ENCODE measurements around the gene PAX9. TPM values are rescaled to one million over a fixed set of nuclear protein-coding genes. Genes with fewer than 3 reads are reported as not detected.

PAX9 gene
- total RNA-seq, 1 donor from 2014 or later, result 1.2 TPM

DNA sequence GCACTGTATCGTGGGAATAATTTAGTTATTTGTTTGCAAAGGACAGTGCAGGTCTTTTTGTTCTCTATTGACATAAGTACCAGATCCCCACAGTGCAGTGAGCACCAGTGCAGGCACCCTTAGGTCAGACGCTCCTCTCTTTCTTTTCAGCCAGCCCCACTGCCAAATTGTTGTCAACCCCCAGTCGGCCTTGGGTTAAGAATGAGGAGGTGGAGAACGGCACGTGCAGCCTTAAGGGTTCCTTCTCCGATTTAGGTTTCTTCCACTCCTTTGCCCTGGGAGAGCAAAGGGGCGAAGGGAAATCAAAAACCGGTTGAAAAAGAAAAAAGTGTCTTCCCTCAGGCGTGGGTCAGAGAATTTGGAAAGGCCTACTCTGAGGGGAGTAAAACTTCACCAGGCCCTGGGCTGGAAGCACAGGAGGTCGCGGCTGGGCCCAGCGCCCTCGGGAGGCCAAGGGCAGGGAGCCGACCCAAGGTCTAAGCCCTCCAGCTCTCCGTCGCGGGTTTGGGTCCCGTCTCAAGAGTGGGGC lies 4.3 kb downstream of the PAX9 start:
- FAIRE-seq (no peak), DNase-seq (ENCODE audit: low read depth) (no peak)
- Mint-ChIP-seq H3K27me3 (ENCODE audit: low read depth, unreplicated experiment) (peaks cover 70% of the 10 kb centered on the region), H3K4me3 (ENCODE audit: unreplicated experiment) (peak overlapping the region; percentile 20), H3K36me3 (ENCODE audit: low read depth, unreplicated experiment) (no peaks in the 10 kb centered on the region), H3K27ac (ENCODE audit: unreplicated experiment) (no peak overlapping the region), H3K9me3 (ENCODE audit: unreplicated experiment) (peaks cover 3% of the 10 kb centered on the region), H3K4me1 (ENCODE audit: low read depth, unreplicated experiment) (peaks cover 13% of the 10 kb centered on the region)
- Histone ChIP-seq H3K27me3 (ENCODE audit: insufficient read depth, low read length) (peaks cover 68% of the 10 kb centered on the region), H3K9me3 (ENCODE audit: insufficient read depth, low read depth, low read length) (peaks cover 4% of the 10 kb centered on the region), H2AFZ (ENCODE audit: low read depth, low read length) (no peak overlapping the region), H3K4me3 (ENCODE audit: insufficient read depth, low read depth, low read length) (no peak overlapping the region), H3K4me1 (ENCODE audit: insufficient read depth, low read length) (peaks cover 12% of the 10 kb centered on the region), H3K4me2 (ENCODE audit: low read length) (no peak overlapping the region), H3K79me2 (ENCODE audit: insufficient read depth, low read length) (no peaks in the 10 kb centered on the region), H3K36me3 (ENCODE audit: insufficient read depth, low read length) (no peaks in the 10 kb centered on the region), H4K20me1 (ENCODE audit: insufficient read depth, low read length) (no peaks in the 10 kb centered on the region), H3K27ac (ENCODE audit: low read depth, low read length) (no peak overlapping the region), H3K9ac (ENCODE audit: low read length) (no peak overlapping the region)
- TF ChIP-seq CTCF (IDR thresholded peaks at IDR 0.05; ENCODE audit: insufficient read depth, low read depth, low read length) (no peak), EZH2 (IDR thresholded peaks at IDR 0.05; ENCODE audit: insufficient read depth, low read length) (no peak)

DNA sequence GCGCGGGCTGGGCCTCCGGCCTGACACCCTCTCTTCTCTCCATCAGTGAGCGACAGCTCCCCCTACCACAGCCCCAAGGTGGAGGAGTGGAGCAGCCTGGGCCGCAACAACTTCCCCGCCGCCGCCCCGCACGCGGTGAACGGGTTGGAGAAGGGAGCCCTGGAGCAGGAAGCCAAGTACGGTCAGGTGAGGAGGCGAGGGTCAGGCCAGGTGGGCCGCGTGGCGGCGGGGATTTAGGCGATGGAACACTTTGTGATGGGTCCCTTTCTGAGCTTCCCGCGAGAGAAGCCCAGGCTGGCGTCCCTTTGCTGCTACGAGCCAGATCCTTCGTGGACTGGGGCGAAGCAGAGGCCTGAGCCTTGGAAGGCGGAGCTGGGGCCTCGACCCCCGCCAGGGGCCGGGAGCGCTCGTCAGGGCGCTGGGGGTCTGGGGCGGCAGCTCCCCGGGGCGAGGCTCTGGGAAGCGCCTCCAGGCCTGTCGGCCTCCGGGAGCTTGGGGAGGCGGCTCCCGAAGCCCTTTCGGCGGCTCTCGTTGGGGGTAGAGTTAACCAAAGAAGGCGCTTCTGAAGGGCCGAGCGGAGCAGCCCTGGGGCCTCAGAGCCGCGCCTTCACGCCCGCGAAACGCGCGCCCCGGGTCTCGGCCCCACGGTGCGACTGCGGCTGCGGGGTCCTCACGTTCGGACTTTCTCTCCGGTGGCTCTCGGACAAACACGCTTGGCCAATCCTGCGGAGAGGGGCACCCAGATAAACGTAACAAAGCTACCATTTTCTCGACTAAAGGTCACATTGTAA lies 5.0 kb downstream of the PAX9 start:
- peak overlapping the region; percentile 57 for H3K4me3 Mint-ChIP-seq (ENCODE audit: unreplicated experiment)
- peaks cover 8% of the 10 kb centered on the region for H3K4me1 ChIP-seq (ENCODE audit: insufficient read depth, low read length)
- no peaks in the 10 kb centered on the region for H3K79me2 ChIP-seq (ENCODE audit: insufficient read depth, low read length)
- H3K9ac ChIP-seq (ENCODE audit: low read length), result no peak overlapping the region
- no peaks in the 10 kb centered on the region for H3K36me3 Mint-ChIP-seq (ENCODE audit: low read depth, unreplicated experiment)
- H3K27me3 Mint-ChIP-seq (ENCODE audit: low read depth, unreplicated experiment), result peaks cover 66% of the 10 kb centered on the region
- peaks cover 10% of the 10 kb centered on the region for H3K4me1 Mint-ChIP-seq (ENCODE audit: low read depth, unreplicated experiment)
- no peak overlapping the region for H3K27ac ChIP-seq (ENCODE audit: low read depth, low read length)
- peaks cover 3% of the 10 kb centered on the region for H3K9me3 ChIP-seq (ENCODE audit: insufficient read depth, low read depth, low read length)
- H3K27ac Mint-ChIP-seq (ENCODE audit: unreplicated experiment), result no peak overlapping the region
- peak overlapping the region; percentile 31 for H2AFZ ChIP-seq (ENCODE audit: low read depth, low read length)
- peaks cover 62% of the 10 kb centered on the region for H3K27me3 ChIP-seq (ENCODE audit: insufficient read depth, low read length)
- DNase-seq (ENCODE audit: low read depth) (no peak), FAIRE-seq (no peak)
- H3K4me2 ChIP-seq (ENCODE audit: low read length), result no peak overlapping the region
- H4K20me1 ChIP-seq (ENCODE audit: insufficient read depth, low read length), result no peaks in the 10 kb centered on the region
- no peaks in the 10 kb centered on the region for H3K36me3 ChIP-seq (ENCODE audit: insufficient read depth, low read length)
- TF ChIP-seq CTCF (IDR thresholded peaks at IDR 0.05; ENCODE audit: insufficient read depth, low read depth, low read length), result no peak
- peak; percentile 88 for TF ChIP-seq EZH2 (IDR thresholded peaks at IDR 0.05; ENCODE audit: insufficient read depth, low read length)
- no peaks in the 10 kb centered on the region for H3K9me3 Mint-ChIP-seq (ENCODE audit: unreplicated experiment)
- no peak overlapping the region for H3K4me3 ChIP-seq (ENCODE audit: insufficient read depth, low read depth, low read length)

GRCh38 chr14:36667679-36668078 lies 6.0 kb downstream of the PAX9 start:
- H3K27ac ChIP-seq (ENCODE audit: low read depth, low read length), result no peak overlapping the region
- H3K36me3 ChIP-seq (ENCODE audit: insufficient read depth, low read length), result no peaks in the 10 kb centered on the region
- no peak overlapping the region for H2AFZ ChIP-seq (ENCODE audit: low read depth, low read length)
- H3K27me3 ChIP-seq (ENCODE audit: insufficient read depth, low read length), result peaks cover 53% of the 10 kb centered on the region
- Mint-ChIP-seq H3K27me3 (ENCODE audit: low read depth, unreplicated experiment) (peaks cover 56% of the 10 kb centered on the region), H3K36me3 (ENCODE audit: low read depth, unreplicated experiment) (no peaks in the 10 kb centered on the region), H3K9me3 (ENCODE audit: unreplicated experiment) (no peaks in the 10 kb centered on the region), H3K4me1 (ENCODE audit: low read depth, unreplicated experiment) (peaks cover 4% of the 10 kb centered on the region), H3K4me3 (ENCODE audit: unreplicated experiment) (no peak overlapping the region), H3K27ac (ENCODE audit: unreplicated experiment) (no peak overlapping the region)
- TF ChIP-seq CTCF (IDR thresholded peaks at IDR 0.05; ENCODE audit: insufficient read depth, low read depth, low read length), result no peak
- no peak for TF ChIP-seq EZH2 (IDR thresholded peaks at IDR 0.05; ENCODE audit: insufficient read depth, low read length)
- no peak overlapping the region for H3K4me3 ChIP-seq (ENCODE audit: insufficient read depth, low read depth, low read length)
- H3K79me2 ChIP-seq (ENCODE audit: insufficient read depth, low read length), result no peaks in the 10 kb centered on the region
- FAIRE-seq, result no peak
- H3K4me1 ChIP-seq (ENCODE audit: insufficient read depth, low read length), result peaks cover 3% of the 10 kb centered on the region
- H3K9ac ChIP-seq (ENCODE audit: low read length), result no peak overlapping the region
- no peak overlapping the region for H3K4me2 ChIP-seq (ENCODE audit: low read length)
- H4K20me1 ChIP-seq (ENCODE audit: insufficient read depth, low read length), result no peaks in the 10 kb centered on the region
- DNase-seq (ENCODE audit: low read depth), result no peak
- H3K9me3 ChIP-seq (ENCODE audit: insufficient read depth, low read depth, low read length), result peaks cover 2% of the 10 kb centered on the region
